Activated T-helper 17 cell treated with anti-CD3 and anti-CD28 coated beads, Interleukin-2, amount 50 U/mL, for 72 hours (primary cell): ENCODE measurements around the gene COLQ. TPM values are rescaled to one million over a fixed set of nuclear protein-coding genes. Genes with fewer than 3 reads are reported as not detected.
"Not testable (repeated sequence)": the region's sequence is repeated elsewhere in the genome, so short reads cannot be mapped to it uniquely, and the experiment has no call there.

Experiments
- ATAC-seq: fragments of 150-1000 bp; cut with Tn5 transposase; replicated peaks from 2 replicates; pipeline ENCODE4 v1.10.0; 2021; ENCODE audit warnings: mild to moderate bottlenecking, moderate library complexity
- H3K27ac Mint-ChIP-seq: one replicate; pipeline ENCODE4 v1.8.0; 2022; ENCODE audit warnings: mixed read lengths
- H3K27me3 Mint-ChIP-seq: one replicate; pipeline ENCODE4 v1.8.0; 2022; ENCODE audit warnings: mixed read lengths
- H3K36me3 Mint-ChIP-seq: one replicate; pipeline ENCODE4 v1.8.0; 2022; ENCODE audit warnings: low read depth, mild to moderate bottlenecking, mixed read lengths
- H3K4me1 Mint-ChIP-seq: one replicate; pipeline ENCODE4 v1.8.0; 2022; ENCODE audit warnings: mixed read lengths
- H3K4me3 Mint-ChIP-seq: one replicate; pipeline ENCODE4 v1.8.0; 2022; ENCODE audit warnings: mild to moderate bottlenecking, mixed read lengths
- H3K9me3 Mint-ChIP-seq: one replicate; pipeline ENCODE4 v1.8.0; 2022; ENCODE audit warnings: mixed read lengths
- total RNA-seq, 2 donors: library from RNA; stranded (reverse); gene quantifications; one replicate each; pipeline ENCODE4 v1.2.3, GENCODE V29; 2022

The COLQ gene
- total RNA-seq, 2 donors from 2014 or later, result 2.7 to 6.1 TPM

GRCh38 chr3:15490158-15490557, 31.3 kb downstream of the COLQ start:
- Mint-ChIP-seq H3K4me1 (no peaks in the 10 kb centered on the region), H3K27ac (no peak overlapping the region), H3K27me3 (no peaks in the 10 kb centered on the region), H3K4me3 (no peak overlapping the region), H3K36me3 (no peaks in the 10 kb centered on the region), H3K9me3 (no peaks in the 10 kb centered on the region)
- no peak for ATAC-seq

GRCh38 chr3:15488002-15488401, 33.5 kb downstream of the COLQ start:
- Mint-ChIP-seq H3K27ac (no peak overlapping the region), H3K4me1 (no peaks in the 10 kb centered on the region), H3K27me3 (no peaks in the 10 kb centered on the region), H3K9me3 (no peaks in the 10 kb centered on the region), H3K36me3 (no peaks in the 10 kb centered on the region), H3K4me3 (no peak overlapping the region)
- no peak for ATAC-seq

- Mint-ChIP-seq H3K4me3 (no peak overlapping the region), H3K4me1 (no peaks in the 10 kb centered on the region), H3K36me3 (no peaks in the 10 kb centered on the region), H3K27ac (no peak overlapping the region), H3K27me3 (no peaks in the 10 kb centered on the region), H3K9me3 (no peaks in the 10 kb centered on the region)
- peak; percentile 14 for ATAC-seq
Measured at GRCh38 chr3:15486979-15487378, 34.5 kb downstream of the COLQ start.

GRCh38 chr3:15486020-15486419, 35.5 kb downstream of the COLQ start:
- Mint-ChIP-seq H3K4me1 (no peaks in the 10 kb centered on the region), H3K36me3 (no peaks in the 10 kb centered on the region), H3K9me3 (no peaks in the 10 kb centered on the region), H3K4me3 (no peak overlapping the region), H3K27me3 (no peaks in the 10 kb centered on the region), H3K27ac (no peak overlapping the region)
- ATAC-seq, result no peak

- not testable (repeated sequence) for H3K27me3 Mint-ChIP-seq, ATAC-seq, H3K4me1 Mint-ChIP-seq, H3K27ac Mint-ChIP-seq, H3K36me3 Mint-ChIP-seq, H3K9me3 Mint-ChIP-seq, H3K4me3 Mint-ChIP-seq
Measured at GRCh38 chr3:15484551-15484950, 37.0 kb downstream of the COLQ start.

- Mint-ChIP-seq H3K27ac (no peak overlapping the region), H3K9me3 (no peaks in the 10 kb centered on the region), H3K27me3 (no peaks in the 10 kb centered on the region), H3K36me3 (no peaks in the 10 kb centered on the region), H3K4me1 (no peaks in the 10 kb centered on the region), H3K4me3 (no peak overlapping the region)
- no peak for ATAC-seq
Measured at GRCh38 chr3:15479400-15480224, 41.9 kb downstream of the COLQ start.

- no peak for ATAC-seq
- H3K36me3 Mint-ChIP-seq, result no peaks in the 10 kb centered on the region
- no peak overlapping the region for H3K27ac Mint-ChIP-seq
- H3K4me3 Mint-ChIP-seq, result no peak overlapping the region
- H3K27me3 Mint-ChIP-seq, result no peaks in the 10 kb centered on the region
- H3K9me3 Mint-ChIP-seq, result no peaks in the 10 kb centered on the region
- no peaks in the 10 kb centered on the region for H3K4me1 Mint-ChIP-seq
Measured at GRCh38 chr3:15478640-15478979, 42.9 kb downstream of the COLQ start.

GRCh38 chr3:15477951-15478639, 43.4 kb downstream of the COLQ start:
- Mint-ChIP-seq H3K4me3 (no peak overlapping the region), H3K9me3 (no peaks in the 10 kb centered on the region)
- ATAC-seq, result no peak

GRCh38 chr3:15476378-15476777, 45.1 kb downstream of the COLQ start:
- no peak overlapping the region for H3K27ac Mint-ChIP-seq
- H3K27me3 Mint-ChIP-seq, result no peaks in the 10 kb centered on the region
- H3K36me3 Mint-ChIP-seq, result no peaks in the 10 kb centered on the region
- no peak overlapping the region for H3K4me3 Mint-ChIP-seq
- ATAC-seq, result no peak
- no peaks in the 10 kb centered on the region for H3K9me3 Mint-ChIP-seq
- H3K4me1 Mint-ChIP-seq, result no peaks in the 10 kb centered on the region

More at GRCh38 chr3:15477951-15478639, 43.4 kb downstream of the COLQ start:
- Mint-ChIP-seq H3K4me1 (no peaks in the 10 kb centered on the region), H3K36me3 (no peaks in the 10 kb centered on the region), H3K27ac (no peak overlapping the region), H3K27me3 (no peaks in the 10 kb centered on the region)

- ATAC-seq, result no peak
- Mint-ChIP-seq H3K4me3 (no peak overlapping the region), H3K36me3 (no peaks in the 10 kb centered on the region), H3K27me3 (no peaks in the 10 kb centered on the region), H3K27ac (no peak overlapping the region), H3K9me3 (no peaks in the 10 kb centered on the region), H3K4me1 (no peaks in the 10 kb centered on the region)
Measured at GRCh38 chr3:15475161-15475560, 46.3 kb downstream of the COLQ start.

- no peaks in the 10 kb centered on the region for H3K9me3 Mint-ChIP-seq
- ATAC-seq, result no peak
- no peak overlapping the region for H3K4me3 Mint-ChIP-seq
- no peaks in the 10 kb centered on the region for H3K27me3 Mint-ChIP-seq
- H3K4me1 Mint-ChIP-seq, result peaks cover 5% of the 10 kb centered on the region
- H3K36me3 Mint-ChIP-seq, result no peaks in the 10 kb centered on the region
- H3K27ac Mint-ChIP-seq, result no peak overlapping the region
Measured at GRCh38 chr3:15471861-15472260, 49.6 kb downstream of the COLQ start.

- no peaks in the 10 kb centered on the region for H3K27me3 Mint-ChIP-seq
- ATAC-seq, result no peak
- H3K36me3 Mint-ChIP-seq, result no peaks in the 10 kb centered on the region
- H3K4me1 Mint-ChIP-seq, result peaks cover 5% of the 10 kb centered on the region
- no peak overlapping the region for H3K27ac Mint-ChIP-seq
- H3K4me3 Mint-ChIP-seq, result no peak overlapping the region
- no peaks in the 10 kb centered on the region for H3K9me3 Mint-ChIP-seq
Measured at GRCh38 chr3:15470849-15471248, 50.7 kb downstream of the COLQ start.

- Mint-ChIP-seq H3K27me3 (no peaks in the 10 kb centered on the region), H3K9me3 (no peaks in the 10 kb centered on the region), H3K36me3 (no peaks in the 10 kb centered on the region), H3K27ac (no peak overlapping the region), H3K4me1 (peaks cover 5% of the 10 kb centered on the region), H3K4me3 (no peak overlapping the region)
- ATAC-seq, result no peak
Measured at GRCh38 chr3:15470261-15470660, 51.2 kb downstream of the COLQ start.

GRCh38 chr3:15467227-15468181, 54.0 kb downstream of the COLQ start:
- Mint-ChIP-seq H3K36me3 (peaks cover 6% of the 10 kb centered on the region), H3K27ac (no peak overlapping the region), H3K4me3 (no peak overlapping the region), H3K27me3 (no peaks in the 10 kb centered on the region), H3K9me3 (no peaks in the 10 kb centered on the region), H3K4me1 (peaks cover 6% of the 10 kb centered on the region)
- peak; percentile 29 for ATAC-seq
